HG03135 (cell line): ENCODE measurements around the gene C10orf90.

Experiments used
- ATAC-seq: cut with Tn5 transposase; IDR thresholded peaks from one replicate; pipeline ENCODE4 v1.9.1; 2021; ENCODE audit warnings: mild to moderate bottlenecking, moderate library complexity; ENCODE audit not compliant: unreplicated experiment

The C10orf90 gene, protein sequence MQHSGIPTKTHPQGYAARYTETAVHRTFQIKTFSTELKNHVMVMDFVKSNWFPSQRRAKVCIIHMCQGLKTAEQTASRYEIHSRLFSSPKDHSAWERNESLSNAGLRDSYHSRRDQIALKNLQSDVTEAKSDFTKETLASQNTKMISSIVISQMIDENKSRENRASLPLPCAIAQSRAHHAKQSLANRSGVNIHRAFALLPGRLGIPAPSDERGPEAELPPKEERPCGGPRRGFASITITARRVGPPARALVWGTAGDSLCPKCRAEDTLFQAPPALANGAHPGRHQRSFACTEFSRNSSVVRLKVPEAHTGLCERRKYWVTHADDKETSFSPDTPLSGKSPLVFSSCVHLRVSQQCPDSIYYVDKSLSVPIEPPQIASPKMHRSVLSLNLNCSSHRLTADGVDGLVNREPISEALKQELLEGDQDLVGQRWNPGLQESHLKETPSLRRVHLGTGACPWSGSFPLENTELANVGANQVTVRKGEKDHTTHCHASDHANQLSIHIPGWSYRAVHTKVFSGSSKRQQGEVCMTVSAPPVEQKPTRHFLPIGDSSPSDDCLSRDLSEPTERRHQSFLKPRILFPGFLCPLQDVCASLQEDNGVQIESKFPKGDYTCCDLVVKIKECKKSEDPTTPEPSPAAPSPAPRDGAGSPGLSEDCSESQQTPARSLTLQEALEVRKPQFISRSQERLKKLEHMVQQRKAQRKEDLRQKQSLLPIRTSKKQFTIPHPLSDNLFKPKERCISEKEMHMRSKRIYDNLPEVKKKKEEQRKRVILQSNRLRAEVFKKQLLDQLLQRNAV

DNA sequence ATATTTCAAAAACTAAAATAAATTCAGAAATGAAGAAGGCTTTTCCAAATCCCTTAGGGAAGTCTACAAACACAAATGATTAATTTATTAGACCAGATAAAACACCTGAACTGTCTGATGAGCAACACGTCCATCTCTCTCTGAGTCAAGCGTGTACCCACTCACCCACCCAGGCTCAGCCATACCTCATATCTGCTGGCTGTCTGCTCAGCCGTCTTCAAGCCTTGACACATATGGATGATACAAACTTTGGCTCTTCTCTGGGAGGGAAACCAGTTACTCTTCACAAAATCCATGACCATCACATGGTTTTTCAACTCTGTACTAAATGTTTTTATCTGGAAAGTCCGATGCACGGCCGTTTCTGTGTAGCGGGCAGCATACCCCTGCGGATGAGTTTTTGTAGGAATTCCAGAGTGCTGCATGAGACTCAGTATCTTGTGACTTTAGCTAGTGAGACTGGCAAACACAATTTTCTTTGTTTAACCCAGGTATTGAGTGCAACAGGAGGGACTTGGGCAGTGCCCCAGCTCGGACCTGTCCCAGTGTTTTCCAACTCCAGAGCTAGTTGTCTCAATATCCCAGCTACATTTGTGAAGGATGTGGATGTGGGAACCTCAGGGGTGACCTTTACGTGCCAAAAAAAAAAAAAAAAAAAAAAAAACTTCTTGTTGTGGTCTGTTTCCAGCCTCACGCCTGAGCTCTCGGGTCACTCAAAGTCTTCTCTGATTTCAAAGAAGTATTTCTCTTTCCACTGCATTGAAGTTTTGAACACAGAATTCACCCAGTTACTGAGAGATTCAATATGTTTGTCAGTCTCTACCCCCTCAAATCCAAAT lies at the start of gene C10orf90:
Gene C10orf90 (minus strand): TSS at position 638 of the 839 bp plus-strand sequence. CDS start 213 bp downstream, at position 425.
- no peak for ATAC-seq

DNA sequence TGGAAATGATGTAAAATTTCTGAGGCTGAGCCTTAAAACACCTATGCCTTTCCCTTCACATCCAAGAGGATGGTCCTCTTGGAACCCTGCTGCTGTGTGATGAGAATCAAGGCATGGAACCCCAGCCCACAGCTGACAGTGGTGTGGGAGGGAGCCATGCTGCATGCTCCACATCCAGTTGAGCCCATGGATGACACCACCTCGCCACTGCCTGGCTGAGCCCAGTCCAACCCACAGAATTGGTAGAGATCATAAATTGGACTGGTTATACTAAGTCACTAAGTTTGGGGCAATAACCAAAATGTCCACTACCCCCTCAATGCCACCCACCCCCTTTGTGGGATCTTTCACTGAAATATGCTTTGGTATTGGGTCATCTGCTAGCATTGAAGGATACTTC lies 45.9 kb upstream of the C10orf90 start:
- ATAC-seq: no peak

DNA sequence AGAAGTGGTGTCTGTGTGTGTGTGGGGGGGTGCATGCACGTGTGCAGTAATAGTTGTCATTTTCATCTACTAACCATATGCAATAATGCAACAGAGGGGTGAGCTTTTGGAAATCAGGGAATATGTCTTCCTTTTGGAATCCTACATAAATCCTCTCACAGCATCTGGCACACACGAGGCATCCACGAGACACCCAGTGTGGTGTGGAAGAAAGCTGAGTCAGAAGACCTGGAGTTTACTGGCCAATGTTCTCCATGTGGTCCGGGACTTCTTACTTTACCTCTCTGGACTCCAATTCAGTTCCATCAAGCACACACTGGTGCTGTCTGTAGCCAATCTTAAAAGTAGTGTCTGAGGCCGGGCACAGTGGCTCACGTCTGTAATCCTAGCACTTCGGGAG lies 43.1 kb upstream of the C10orf90 start:
- ATAC-seq: no peak

DNA sequence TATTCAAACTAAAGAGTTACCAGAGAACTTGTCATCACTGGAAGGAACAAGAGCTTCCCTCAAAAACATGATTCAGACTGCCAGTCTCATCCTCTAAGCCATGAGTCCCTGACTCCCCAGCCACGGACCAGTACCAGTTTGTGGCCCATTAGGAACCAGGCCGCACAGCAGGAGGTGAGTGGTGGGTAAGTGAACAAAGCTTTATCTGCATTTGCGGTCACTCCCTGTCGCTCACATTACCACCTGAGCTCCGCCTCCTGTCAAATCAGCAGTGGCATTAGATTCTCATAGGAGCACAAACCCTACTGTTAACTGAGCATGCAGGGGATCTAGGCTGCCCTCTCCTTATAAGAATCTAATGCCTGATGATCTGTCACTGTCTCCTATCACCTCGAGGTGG lies 42.2 kb upstream of the C10orf90 start:
- ATAC-seq: no peak

DNA sequence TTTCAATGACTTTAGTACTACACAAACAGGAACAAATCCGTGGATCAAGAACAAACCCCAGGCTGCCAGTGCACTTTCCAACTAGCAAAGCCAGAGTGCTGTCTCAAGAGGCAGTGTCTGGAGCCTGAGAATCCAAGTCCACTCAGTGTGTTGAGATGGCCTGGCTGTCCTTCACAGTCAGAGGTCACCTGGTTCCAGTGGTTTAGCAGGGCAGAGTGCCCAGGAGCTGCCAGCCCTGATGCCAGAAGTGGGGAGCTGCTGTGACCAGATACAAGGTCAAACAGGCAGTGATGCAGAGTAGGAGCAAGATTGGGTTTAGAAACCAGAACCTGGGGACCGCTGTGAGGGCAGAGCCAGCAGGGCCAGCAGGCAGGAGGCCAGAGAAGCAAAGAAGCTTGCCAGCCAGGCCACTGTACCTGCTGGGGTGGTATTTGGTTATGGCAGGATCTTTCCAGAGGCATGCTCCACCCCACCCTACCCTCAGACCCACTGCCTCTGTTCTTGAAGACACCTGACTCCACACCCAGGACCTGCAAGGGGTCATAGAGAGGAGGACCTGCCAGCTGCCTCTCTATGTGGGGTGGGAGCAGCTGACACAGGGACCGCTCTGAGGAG lies 35.6 kb upstream of the C10orf90 start:
- ATAC-seq: no peak

DNA sequence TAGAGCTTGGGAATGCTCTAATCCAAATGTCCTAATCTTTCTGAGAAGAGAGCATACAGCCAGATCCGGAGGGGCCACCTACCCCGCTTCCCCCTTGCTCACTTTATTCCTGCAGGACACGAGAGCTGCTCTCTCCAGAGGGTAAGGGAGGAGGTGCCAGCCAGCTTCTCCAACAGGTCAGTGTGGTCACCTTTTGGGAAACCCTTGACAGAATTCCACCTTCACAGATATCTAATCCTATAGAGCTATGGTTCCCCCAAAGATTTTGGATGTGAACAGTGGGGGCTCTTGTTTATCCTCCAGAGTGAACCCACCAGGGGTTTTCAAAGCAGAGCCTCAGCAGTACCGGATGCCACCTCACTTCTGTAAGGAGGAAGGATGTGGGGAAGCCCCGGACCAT lies 34.6 kb upstream of the C10orf90 start:
- no peak for ATAC-seq

DNA sequence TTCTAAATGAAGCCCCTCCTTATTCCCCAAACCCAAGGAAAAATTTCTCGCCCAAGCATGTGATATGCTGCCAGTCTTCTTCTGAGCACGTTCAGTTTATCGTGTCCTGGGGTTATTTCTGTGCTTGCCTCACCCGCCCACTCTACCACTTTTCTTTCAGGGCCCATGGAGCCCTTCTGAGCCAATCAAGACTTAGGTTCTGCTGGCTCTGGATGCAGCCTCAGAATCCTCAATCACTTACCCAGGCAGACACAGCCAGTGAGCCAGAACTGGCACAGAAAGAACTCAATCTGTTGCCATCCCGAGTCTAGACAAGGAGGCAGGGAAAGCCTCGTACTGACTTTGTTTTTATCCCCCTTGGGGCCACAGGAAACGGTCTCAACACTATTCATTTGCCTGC lies 34.2 kb upstream of the C10orf90 start:
- ATAC-seq: no peak

DNA sequence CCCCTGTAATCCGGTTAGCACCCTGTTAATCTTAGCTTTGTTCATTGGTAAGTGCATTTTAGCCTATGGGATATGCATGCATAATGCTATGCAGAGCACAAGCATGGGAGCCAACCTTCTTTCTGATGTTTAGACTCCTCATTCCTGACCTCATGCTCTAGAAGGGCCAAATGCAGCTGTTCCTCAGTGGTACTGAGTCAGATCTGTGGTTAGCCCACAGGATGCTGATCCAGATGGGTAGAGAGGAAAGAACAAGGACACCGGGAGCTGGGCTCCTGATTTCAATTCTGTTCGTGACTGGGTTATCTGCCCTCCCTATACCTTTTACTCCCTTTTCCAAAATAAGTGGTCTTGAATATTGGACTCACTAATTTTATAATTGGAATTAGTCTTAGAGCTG lies 31.7 kb upstream of the C10orf90 start:
- ATAC-seq: no peak

DNA sequence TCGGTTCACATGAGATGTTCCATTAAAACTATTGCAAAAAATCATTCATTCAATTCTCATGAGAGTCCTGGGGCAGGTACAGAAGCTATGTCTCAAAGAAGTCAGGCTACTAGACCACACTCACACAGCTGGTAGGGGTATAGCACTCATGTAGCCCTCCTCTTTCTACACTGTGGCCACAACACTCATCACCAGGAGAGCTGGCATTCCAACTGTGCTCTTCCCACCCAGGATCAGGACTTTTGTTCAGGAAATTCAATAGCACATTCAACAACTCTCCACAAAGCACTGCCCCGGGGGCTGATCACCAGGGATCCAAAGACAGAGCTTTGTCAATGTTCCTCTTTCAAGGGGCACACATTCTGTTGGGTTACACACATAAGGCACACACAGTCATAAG lies 31.0 kb upstream of the C10orf90 start:
- no peak for ATAC-seq

DNA sequence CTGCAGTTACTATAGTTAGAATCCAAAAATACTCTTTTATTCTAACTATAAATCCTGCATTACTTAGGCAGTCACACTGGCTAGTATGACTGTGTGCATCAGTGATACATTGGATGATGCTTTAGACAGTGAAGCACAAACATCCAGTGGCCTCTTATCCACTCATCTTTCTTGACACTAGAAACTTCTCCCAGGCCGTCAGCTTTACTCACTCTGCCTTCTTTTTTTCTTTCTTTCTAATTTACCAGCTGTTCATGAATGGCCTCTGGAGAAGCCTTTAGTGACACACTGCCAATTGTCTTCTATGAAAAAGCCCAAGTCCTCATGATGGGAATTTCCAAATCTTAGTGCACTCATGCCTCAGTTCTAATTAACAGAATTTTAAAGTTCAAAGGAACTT lies 26.2 kb upstream of the C10orf90 start:
- ATAC-seq: no peak

DNA sequence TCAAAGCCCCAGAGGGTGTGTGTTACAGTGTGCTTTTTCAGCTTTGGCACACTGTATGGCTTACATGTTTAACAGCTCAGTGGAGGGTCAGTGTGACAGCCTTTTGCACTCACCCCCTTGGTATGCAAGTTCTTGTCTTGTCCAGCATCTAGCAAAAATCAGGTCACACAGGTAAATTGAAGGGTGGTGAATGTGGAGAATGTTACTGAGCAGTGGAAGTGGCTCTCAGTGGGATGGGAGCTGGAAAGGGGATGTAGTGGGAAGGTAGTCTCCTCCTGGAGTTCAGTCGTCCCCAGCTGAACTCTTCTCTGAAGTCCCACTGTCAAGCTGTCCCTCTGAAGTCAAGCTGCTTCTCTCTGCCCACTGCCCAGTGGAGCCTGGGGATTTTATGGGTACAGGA lies 21.0 kb upstream of the C10orf90 start:
- ATAC-seq: no peak

DNA sequence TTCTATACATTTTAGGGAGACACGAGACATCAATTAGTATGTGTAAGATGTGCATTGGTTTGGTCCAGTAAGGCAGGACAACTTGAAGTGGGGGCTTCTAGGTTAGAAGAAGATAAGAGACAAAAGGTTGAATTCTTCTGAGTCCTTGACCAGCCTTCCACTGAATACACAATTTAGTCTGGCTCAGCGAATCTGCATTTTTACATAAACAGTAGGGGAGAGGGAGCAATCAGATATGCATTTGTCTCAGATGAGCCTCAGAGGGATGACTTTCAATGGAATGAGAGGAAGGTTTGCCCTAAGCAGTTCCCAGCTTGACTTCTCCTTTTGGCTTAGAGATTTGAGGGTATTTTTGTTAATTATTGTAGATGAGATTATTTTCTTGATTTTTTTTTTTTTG lies 20.0 kb upstream of the C10orf90 start:
- no peak for ATAC-seq

DNA sequence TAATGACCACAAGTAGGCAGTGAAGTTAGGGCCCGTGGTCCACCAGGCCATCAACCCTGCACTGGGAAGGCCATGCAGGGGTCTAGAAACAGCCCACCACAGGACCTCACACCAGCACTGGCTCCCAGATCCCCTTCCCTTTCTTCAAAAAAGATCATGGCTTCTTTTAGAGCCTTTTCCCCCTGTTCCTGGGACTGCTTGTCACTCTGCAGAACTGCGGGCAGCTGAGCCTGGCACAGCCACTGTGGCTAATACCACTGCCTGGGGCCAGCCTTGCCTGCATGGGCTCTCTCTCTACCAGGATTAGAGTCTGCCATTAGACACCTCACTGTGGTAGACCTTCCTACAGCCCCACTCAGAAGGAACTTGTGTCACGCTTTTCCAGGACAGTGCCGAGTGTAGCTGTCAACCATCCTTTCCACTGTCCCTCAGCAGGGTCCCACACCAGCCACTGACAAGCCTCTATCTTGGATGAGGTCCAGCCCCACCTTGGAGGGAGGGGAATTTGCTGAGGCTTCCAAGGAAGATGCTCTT lies 19.0 kb upstream of the C10orf90 start:
- ATAC-seq: no peak

DNA sequence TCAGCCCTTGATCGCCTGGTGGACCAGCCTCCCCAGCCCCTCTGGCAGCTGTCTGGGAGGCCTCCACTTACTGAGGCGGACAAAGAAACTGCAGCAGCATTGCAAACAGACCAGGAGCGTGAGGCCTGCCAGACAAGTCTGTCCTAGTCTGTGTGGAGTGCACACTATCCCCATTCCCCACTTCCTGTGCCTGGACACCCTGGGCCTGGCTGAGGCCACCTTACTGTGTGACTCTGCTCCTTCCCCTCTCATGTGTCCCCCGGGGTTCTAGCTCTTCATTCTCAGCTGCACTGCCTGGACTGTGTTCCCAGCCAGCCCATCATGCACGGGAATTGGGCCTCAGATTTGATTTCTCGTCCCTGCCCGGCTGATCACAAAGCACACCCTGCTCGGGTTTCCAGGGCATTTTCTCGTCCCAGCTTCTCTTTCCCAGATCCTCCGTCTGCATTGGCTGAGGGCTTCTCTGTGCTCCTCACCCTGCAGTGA lies 16.7 kb upstream of the C10orf90 start:
- no peak for ATAC-seq

DNA sequence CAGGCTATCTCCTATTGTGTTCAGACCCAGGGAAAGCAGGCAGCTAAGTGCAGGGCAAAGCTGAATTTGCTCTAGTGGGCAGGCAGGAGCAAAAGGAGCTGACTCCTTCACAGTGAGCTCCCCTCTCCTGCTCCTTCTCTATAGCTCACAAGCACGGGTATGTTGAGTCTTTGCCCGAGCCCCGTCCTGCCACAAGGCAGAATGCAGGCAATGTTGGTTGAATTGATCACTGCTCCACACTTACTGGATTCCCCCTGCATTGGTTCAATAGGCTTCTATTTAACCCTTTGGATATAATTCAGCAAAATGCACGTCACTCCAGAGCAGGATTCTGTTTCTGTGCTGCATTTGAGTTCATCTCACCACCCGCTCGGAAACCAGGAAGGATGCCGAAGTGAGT lies 16.2 kb upstream of the C10orf90 start:
- no peak for ATAC-seq

DNA sequence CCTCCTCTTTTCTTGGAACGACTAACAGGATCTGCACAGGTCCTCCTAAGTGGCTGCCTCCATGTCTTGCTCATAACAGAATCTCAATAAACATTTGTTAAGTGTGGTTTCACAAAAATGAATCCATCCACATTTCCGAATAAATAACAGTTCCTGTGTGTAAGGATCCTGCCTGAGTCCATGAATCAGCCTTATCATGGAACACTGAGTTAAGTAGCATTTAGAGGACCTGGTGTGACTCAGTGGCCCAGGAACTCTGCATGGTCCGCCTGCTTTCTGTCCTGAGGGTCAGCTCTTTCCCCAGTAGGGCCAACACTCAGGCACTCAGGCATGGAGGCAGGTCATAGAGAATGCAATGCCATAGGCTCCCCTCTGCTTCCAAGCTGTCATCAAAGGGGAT lies 15.8 kb upstream of the C10orf90 start:
- ATAC-seq: no peak

DNA sequence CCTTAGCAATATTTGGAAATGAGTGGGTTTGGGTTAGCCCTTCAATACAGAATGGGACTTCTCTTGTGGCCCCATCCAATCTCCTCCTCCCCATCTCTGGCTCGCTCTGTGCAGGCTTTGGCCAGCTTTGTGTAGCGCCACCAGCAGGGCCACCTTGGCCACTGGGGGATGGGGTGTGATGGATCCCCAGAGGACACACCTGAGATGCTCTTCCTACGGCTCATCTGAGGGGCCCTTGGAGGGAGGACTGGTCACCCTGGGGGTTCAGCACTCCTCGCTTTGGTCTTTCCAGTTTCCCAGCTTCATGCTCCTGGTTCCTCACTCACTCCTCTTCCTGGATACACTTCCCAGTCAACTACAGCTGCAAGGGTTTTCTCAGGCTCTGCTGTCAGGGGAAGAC lies 15.3 kb upstream of the C10orf90 start:
- no peak for ATAC-seq

DNA sequence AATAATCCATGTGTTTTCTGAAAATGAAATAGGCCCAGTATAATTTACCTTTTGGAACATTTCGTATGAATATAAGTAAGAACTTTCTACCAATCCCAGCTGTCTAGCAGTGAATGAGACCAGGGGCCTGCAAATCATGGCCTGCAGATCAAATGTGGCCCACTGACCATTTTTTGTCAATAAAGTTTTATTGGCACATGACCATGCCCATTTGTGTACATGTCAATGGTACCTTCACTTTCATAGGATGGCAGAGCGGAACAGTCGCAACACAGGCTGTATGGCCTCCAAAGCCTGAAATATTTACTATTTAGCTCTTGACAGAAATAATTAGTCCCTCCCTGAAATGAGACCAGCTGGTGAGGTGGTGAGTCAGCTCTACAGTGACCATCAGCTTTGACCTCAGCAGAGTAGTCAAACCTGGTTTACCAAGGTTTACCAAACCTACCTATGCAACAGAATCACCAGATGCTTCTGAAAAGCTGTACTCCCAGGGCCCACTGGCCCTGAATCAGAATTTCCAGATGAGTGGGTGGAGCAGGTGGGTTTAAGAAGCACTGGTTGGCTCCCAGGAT lies 13.8 kb upstream of the C10orf90 start:
- ATAC-seq: no peak

DNA sequence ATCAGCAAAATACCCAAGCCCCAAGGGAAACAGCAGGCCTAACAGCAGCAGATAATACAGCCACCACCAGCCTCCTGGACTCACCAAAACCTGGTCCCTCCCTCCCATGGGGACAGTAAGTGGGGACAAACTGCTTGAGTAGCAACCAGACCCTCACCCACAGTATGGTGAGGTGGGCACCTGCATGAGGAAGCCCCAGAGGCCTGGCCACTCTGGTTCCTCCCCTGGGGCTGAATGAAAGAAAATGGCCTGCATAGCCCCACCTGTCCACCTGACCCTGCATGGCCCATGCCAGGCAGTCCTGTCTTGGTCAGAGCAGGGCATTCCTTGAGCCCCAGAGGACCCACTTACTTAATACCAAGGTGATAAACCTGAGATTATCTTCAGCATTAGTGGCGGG lies 13.0 kb upstream of the C10orf90 start:
- no peak for ATAC-seq
